Left ventricle myocardium inferior (tissue), 1 donor: ENCODE measurements around the gene CCDC154. TPM values are rescaled to one million over a fixed set of nuclear protein-coding genes. Genes with fewer than 3 reads are reported as not detected.

ENCODE experiments used
- DNase-seq: peaks from one replicate; pipeline ENCODE4 v3.0.0-alpha.2; 2020
- H3K27ac ChIP-seq: fragments of 200-600 bp; replicated peaks from 2 replicates; pipeline ENCODE4 v1.8.0; 2021
- H3K27me3 ChIP-seq: fragments of 200-600 bp; 2 replicates; pipeline ENCODE4 v1.8.0; 2021; ENCODE audit warnings: low read depth
- H3K36me3 ChIP-seq: fragments of 200-600 bp; 2 replicates; pipeline ENCODE4 v1.8.0; 2021
- H3K4me1 ChIP-seq: fragments of 200-600 bp; 2 replicates; pipeline ENCODE4 v1.8.0; 2021
- H3K4me3 ChIP-seq: fragments of 200-600 bp; 2 replicates; pipeline ENCODE4 v1.8.0; 2021; ENCODE audit warnings: mild to moderate bottlenecking, moderate library complexity
- H3K9me3 ChIP-seq: fragments of 200-600 bp; replicated peaks from 2 replicates; pipeline ENCODE4 v1.8.0; 2021
- intact Hi-C: fragments of 100-400 bp; cut with micrococcal nuclease; formaldehyde crosslinking; loops from one replicate; pipeline ENCODE4 v1.11.0; 2022
- total RNA-seq: library from RNA; stranded (reverse); fragmentation: NEBNext Ultra II Directional; extraction: Animal tissue kit (Norgen Biotek cat#: 25700); gene quantifications from one replicate; pipeline ENCODE4 v1.2.1, GENCODE V29; 2021
- TF ChIP-seq, protein P1 (sequence below): fragments of 200-600 bp; IDR thresholded peaks from 2 replicates; pipeline ENCODE4 v1.8.0; 2021; ENCODE audit warnings: antibody characterized with exemption, mild to moderate bottlenecking, borderline replicate concordance
- donor health status: DM: no; HTN: yes; CAD: no; lungs with severe emphysema.

The CCDC154 gene
- total RNA-seq, 1 donor from 2014 or later, result 1.3 TPM

DNA sequence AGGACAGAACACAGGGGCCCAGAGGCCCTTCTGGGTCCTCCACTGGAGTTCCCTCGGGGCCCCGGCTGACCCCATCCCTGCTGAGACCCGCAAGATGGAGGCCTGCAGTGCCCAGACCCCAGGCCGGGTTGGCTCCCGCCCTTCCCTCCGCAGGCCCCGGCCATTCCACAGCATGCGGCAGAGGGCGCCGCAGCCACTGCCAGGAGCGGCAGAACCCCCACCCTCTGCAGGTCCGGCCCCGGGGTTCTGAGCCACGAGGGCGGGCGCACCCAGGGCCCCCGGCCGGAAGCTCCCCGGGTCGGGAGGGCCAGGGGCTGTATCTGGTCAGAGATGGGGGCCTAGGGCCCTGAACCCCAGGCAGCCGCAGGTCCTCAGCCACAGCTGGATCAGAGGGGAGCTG, 15.8 kb downstream of the CCDC154 start:
- Histone ChIP-seq H3K4me3 (peak overlapping the region; percentile 24), H3K9me3 (no peaks in the 10 kb centered on the region), H3K36me3 (no peaks in the 10 kb centered on the region), H3K4me1 (peaks cover 11% of the 10 kb centered on the region), H3K27ac (no peak overlapping the region), H3K27me3 (no peaks in the 10 kb centered on the region)
- TF ChIP-seq, protein P1, sequence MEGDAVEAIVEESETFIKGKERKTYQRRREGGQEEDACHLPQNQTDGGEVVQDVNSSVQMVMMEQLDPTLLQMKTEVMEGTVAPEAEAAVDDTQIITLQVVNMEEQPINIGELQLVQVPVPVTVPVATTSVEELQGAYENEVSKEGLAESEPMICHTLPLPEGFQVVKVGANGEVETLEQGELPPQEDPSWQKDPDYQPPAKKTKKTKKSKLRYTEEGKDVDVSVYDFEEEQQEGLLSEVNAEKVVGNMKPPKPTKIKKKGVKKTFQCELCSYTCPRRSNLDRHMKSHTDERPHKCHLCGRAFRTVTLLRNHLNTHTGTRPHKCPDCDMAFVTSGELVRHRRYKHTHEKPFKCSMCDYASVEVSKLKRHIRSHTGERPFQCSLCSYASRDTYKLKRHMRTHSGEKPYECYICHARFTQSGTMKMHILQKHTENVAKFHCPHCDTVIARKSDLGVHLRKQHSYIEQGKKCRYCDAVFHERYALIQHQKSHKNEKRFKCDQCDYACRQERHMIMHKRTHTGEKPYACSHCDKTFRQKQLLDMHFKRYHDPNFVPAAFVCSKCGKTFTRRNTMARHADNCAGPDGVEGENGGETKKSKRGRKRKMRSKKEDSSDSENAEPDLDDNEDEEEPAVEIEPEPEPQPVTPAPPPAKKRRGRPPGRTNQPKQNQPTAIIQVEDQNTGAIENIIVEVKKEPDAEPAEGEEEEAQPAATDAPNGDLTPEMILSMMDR, result peak; percentile 50
- no peak for DNase-seq
- intact Hi-C loops, result no loop called here

DNA sequence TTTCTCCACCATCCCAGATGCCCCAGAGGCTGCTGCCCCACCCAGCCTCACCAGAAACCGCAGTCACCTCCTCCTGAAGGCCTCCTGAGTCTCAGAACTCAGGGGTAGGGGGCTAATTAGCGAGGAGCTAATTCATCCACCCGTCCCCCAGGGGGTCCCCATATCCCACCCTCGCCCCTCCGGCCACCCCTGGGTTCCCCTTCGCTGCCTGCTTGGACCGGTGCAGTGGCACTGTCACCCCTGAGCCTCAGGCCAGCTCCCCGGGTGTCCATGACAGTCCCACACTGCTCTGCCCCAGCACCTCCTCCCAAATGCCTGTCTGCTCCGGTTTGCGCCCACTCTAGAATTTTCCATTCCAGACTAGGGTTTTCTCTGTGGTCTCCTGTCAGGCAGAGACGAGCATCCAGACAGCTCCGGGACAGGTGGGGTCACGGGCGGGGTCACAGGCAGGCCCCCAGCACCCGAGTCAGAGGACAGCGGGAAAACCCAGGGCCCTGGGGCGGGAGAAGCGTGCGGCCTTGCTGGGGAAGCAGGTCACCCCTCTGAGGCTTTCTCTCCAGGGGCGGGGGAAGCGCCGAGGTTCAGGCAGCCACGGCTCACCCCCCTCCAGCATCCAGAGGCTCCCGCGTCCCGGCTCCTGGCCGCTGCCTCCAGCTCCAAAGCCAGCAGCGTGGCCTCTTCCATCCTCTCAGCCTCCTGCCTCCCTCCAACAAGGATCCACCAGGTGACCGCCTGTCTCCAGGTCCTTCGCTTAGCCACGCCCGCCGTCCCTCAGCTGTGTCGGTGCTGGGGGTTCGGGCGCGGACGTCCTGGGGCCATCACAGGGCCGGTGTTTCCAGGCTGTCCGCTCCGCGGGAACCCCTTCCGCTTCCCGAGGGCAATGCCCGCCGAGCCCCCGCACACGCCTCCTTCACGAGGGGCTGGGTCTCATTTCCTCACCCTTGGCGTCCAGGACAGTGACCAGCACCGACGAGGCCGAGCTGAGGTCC, 16.6 kb downstream of the CCDC154 start:
- no peaks in the 10 kb centered on the region for H3K36me3 ChIP-seq
- peaks cover 11% of the 10 kb centered on the region for H3K4me1 ChIP-seq
- H3K9me3 ChIP-seq, result no peaks in the 10 kb centered on the region
- TF ChIP-seq, protein P1, result no peak
- intact Hi-C loops, result no loop called here
- no peak overlapping the region for H3K27ac ChIP-seq
- H3K27me3 ChIP-seq, result no peaks in the 10 kb centered on the region
- peak overlapping the region; percentile 24 for H3K4me3 ChIP-seq
- no peak for DNase-seq

DNA sequence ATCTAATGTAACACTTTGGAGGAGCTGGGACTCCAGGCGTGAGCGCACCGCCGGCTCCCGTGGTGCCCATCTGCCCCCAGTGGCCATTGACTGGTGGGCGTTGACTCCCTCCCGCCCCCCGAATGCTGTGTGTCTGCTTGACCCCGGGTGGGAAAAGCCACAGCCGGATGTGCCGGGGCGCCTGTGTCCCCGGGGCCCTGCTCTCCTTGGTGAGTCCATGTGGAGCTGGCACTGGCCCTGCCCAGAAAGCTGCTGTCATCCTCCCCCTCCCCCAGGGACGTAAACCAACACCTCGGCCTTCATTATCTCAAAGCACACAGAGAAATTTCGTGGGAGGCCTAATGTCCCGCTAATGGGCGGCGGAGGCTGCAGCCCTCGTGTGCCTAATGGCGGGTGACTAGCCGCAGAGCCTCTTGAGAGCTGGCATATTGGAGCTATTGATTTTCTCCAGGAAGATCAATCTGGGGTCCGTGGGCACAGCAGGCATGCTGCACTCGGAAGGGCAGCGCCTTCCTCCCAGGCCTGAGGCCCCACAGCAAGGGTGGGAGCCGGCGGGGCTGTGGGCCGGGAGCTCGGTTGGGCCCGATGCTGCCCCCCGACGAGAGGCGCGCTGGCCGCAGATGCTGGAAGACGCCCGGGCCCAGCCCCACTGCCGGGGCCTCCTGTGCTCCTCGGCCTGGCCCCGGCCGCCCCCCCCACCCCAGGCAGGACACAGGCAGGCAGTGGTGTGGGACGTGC, 17.5 kb downstream of the CCDC154 start:
- DNase-seq, result no peak
- Histone ChIP-seq H3K36me3 (no peaks in the 10 kb centered on the region), H3K27ac (no peak overlapping the region), H3K27me3 (no peaks in the 10 kb centered on the region), H3K4me3 (no peak overlapping the region), H3K4me1 (peaks cover 10% of the 10 kb centered on the region), H3K9me3 (no peaks in the 10 kb centered on the region)
- TF ChIP-seq, protein P1, result no peak
- intact Hi-C loops, result no loop called here

DNA sequence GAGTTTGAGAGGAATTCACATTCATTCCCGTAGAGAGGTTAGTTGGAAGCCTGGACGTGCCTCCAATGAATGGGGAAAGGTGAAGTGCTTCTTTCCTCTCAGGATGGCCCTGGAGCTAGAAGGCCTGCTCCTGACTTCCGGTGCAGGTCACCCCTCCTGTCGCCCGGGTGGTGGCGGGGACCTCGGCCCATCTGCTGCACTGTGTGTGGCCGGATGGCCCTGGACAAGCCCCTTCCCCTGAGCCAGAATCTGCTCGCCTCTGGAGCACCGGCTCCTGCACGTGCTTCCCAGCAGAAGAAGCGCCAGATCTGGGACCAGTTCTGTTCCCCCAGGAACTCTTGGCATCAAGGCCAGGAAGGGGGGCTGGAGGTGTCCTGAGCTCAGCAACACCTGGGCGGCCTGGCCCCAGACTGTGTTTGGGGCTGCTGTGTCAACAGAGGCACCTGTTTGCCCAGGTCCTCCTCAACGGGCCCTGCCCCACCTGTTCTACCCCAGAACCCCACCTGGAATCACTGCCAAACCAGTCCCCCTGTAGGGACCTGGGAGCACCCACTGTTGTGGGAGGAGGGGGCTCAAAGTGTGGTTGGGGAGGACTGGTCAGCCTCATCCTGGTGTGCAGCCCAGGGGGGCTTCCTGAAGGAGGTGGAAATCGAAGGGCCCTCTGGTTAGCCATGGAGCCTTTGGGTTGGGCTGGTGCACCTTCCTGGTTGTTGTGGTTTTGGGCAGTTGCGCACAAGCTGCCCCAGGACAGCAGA, 18.6 kb downstream of the CCDC154 start:
- H3K4me3 ChIP-seq, result no peak overlapping the region
- no peak for DNase-seq
- no peaks in the 10 kb centered on the region for H3K27me3 ChIP-seq
- H3K36me3 ChIP-seq, result no peaks in the 10 kb centered on the region
- H3K4me1 ChIP-seq, result peaks cover 16% of the 10 kb centered on the region
- H3K9me3 ChIP-seq, result no peaks in the 10 kb centered on the region
- no peak overlapping the region for H3K27ac ChIP-seq
- intact Hi-C loops, result no loop called here
- TF ChIP-seq, protein P1, result no peak

DNA sequence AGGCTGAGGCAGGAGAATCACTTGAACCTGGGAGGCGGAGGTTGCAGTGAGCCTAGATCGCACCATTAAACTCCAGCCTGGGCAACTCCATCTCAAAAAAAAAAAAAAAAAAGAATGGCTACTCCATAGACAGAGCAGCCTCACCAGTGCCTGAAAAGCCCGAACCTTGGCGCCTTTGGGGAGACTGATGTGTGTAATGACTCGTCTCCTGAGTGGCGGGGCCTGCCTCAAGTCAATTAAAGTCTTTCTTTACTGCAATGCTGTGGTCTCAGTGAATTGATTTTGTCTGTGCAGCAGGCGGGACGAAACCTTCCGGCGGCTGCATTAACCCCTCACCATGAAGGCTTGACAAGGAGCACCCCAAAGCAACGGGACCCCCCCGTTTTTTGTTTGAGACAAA, 20.3 kb downstream of the CCDC154 start:
- intact Hi-C loops, result no loop called here
- TF ChIP-seq, protein P1, result no peak
- no peaks in the 10 kb centered on the region for H3K36me3 ChIP-seq
- no peak for DNase-seq
- H3K27me3 ChIP-seq, result no peaks in the 10 kb centered on the region
- peaks cover 31% of the 10 kb centered on the region for H3K4me1 ChIP-seq
- no peak overlapping the region for H3K27ac ChIP-seq
- no peaks in the 10 kb centered on the region for H3K9me3 ChIP-seq
- H3K4me3 ChIP-seq, result no peak overlapping the region
